RPMI8226 (cell line): ENCODE results near the gene NPAS3.

Experiments used
- DNase-seq: peaks from one replicate; pipeline ENCODE4 v3.0.0-alpha.2; 2015

The NPAS3 gene

GRCh38 chr14:33849455-33849801, 910.7 kb downstream of the NPAS3 start:
- DNase-seq, result no peak

GRCh38 chr14:33850826-33851225, 912.1 kb downstream of the NPAS3 start:
- no peak for DNase-seq

- no peak for DNase-seq
These were observed 912.7 kb downstream of the NPAS3 start for GRCh38 chr14:33851366-33851765.

- DNase-seq, result no peak
These were observed 913.3 kb downstream of the NPAS3 start for GRCh38 chr14:33851931-33852330.
